ENCODE results near the gene ART4. TPM values are rescaled to one million over a fixed set of nuclear protein-coding genes. Genes with fewer than 3 reads are reported as not detected.

ART4 gene
- total RNA-seq, 1 experiment from 2014 or later: not detected

DNA sequence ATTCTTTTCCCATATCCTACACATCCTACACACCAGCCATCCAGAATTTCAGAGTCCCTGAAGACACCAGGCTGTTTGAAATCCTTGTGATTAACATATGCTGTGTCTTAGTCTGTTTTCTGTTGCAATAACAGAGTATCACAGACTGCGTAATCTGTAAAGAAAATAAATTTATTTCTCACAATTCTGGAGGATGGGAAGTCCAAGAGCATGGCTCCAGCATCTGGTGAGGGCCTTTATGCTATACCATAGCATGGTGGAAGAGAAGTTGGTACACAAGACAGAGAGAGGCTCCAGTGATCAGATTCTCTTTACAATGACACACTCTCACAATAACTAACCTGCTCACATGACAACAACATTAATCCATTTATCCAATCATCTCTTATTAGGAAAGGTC lies 4.1 kb downstream of the ART4 start:
- Histone ChIP-seq H3K27ac (ENCODE audit: low read depth, low read length) (no peak overlapping the region), H3K9me3 (ENCODE audit: control insufficient read depth in 1 of 2, insufficient read depth in 1 of 2, low read depth in 1 of 2, low read length in 2 of 2) (no peaks in the 10 kb centered on the region), H3K9me2 (ENCODE audit: insufficient read depth) (no peaks in the 10 kb centered on the region), H3K4me3 (replicated peaks in 1 of 2; ENCODE audit: low read depth in 1 of 2, low read length in 2 of 2) (no peak overlapping the region), H4K20me1 (ENCODE audit: insufficient read depth) (no peaks in the 10 kb centered on the region), H3K79me2 (ENCODE audit: insufficient read depth, low read length) (no peaks in the 10 kb centered on the region), H2AFZ (ENCODE audit: low read depth, low read length, poor library complexity, severe bottlenecking) (no peak overlapping the region), H3K4me1 (ENCODE audit: control insufficient read depth in 1 of 2, insufficient read depth in 2 of 2, low read length in 2 of 2) (peaks cover 0 to 22% of the 10 kb centered on the region in 2 experiments; a peak in 2 of 4 replicates), H3K9ac (ENCODE audit: low read length) (no peak overlapping the region), H3K4me2 (ENCODE audit: low read length) (no peak overlapping the region), H3K27me3 (ENCODE audit: insufficient read depth, low read length) (no peaks in the 10 kb centered on the region), H3K36me3 (ENCODE audit: control insufficient read depth in 1 of 2, insufficient read depth in 2 of 2, low read length in 2 of 2) (no peaks in the 10 kb centered on the region)
- intact Hi-C loops (cut with micrococcal nuclease): no loop called here
- TF ChIP-seq EZH2 (IDR thresholded peaks at IDR 0.05) (no peak), SRF (IDR thresholded peaks at IDR 0.05; ENCODE audit: low read depth) (no peak), CEBPB (IDR thresholded peaks at IDR 0.05; ENCODE audit: low read depth) (no peak)
- POLR2A ChIA-PET: no interaction called here
- BruUV-seq (replicated peaks): no TSS peak
- ATAC-seq: no peak
- RAD21 ChIA-PET (ENCODE audit: low non-redundant PET in 1 of 2, low total read pairs in 2 of 2, uncharacterized antibody in 2 of 2, unreplicated experiment in 2 of 2): no interaction called here
- CTCF ChIA-PET: no interaction called here
- DNase-seq (ENCODE audit: low read depth, low spot score): no peak

DNA sequence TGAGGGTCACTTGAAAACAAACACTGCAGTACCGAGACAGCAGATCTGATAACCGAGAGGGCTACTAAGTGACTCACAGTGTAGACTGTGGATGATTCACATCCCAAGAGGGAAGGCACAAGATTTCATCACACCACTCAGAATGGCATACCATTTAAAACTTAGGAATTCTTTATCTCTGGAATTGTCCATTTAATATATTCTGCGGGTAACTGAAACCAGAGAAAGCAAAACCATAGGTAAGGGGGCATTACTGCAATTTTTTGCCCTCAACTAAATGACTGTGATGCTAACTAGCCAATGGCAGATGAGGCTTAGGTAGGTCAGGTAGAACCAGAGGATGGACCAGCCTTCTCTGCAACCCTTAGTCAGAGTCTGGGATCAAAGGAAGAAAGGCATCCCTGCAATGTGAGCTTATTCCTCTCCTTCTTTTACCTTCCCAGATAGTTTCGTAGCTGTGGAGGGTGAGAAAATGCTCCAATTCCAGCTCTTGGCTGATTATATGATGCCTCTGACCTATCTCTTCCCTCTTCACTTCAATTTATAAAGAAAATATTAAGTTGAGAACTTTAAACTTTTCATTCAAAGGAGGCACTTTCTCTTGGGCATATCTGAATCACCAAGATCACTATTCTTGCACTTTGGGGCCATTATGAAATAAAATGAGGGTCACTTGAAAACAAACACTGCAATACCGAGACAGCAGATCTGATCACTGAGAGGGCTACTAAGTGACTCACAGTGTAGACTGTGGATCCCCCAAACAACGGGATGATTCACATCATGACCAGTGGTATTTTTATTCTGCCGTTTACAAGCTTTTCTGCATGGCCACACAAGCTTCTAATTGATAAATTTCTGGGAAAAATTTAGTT lies 6.8 kb downstream of the ART4 start:
- RAD21 ChIA-PET (ENCODE audit: low non-redundant PET in 1 of 2, low total read pairs in 2 of 2, uncharacterized antibody in 2 of 2, unreplicated experiment in 2 of 2): no interaction called here
- no TSS peak for BruUV-seq (replicated peaks)
- Histone ChIP-seq H3K4me2 (ENCODE audit: low read length) (peak overlapping the region; percentile 38), H3K9me3 (ENCODE audit: control insufficient read depth in 1 of 2, insufficient read depth in 1 of 2, low read depth in 1 of 2, low read length in 2 of 2) (no peaks in the 10 kb centered on the region), H3K4me3 (replicated peaks in 1 of 2; ENCODE audit: low read depth in 1 of 2, low read length in 2 of 2) (no peak overlapping the region), H3K4me1 (ENCODE audit: control insufficient read depth in 1 of 2, insufficient read depth in 2 of 2, low read length in 2 of 2) (peaks cover 0 to 15% of the 10 kb centered on the region in 2 experiments; a peak in 2 of 4 replicates), H4K20me1 (ENCODE audit: insufficient read depth) (no peaks in the 10 kb centered on the region), H3K27ac (ENCODE audit: low read depth, low read length) (no peak overlapping the region), H2AFZ (ENCODE audit: low read depth, low read length, poor library complexity, severe bottlenecking) (no peak overlapping the region), H3K27me3 (ENCODE audit: insufficient read depth, low read length) (no peaks in the 10 kb centered on the region), H3K36me3 (ENCODE audit: control insufficient read depth in 1 of 2, insufficient read depth in 2 of 2, low read length in 2 of 2) (no peaks in the 10 kb centered on the region), H3K9me2 (ENCODE audit: insufficient read depth) (no peaks in the 10 kb centered on the region), H3K79me2 (ENCODE audit: insufficient read depth, low read length) (no peaks in the 10 kb centered on the region), H3K9ac (ENCODE audit: low read length) (no peak overlapping the region)
- ATAC-seq (peak; percentile 84), DNase-seq (ENCODE audit: low read depth, low spot score) (no peak)
- intact Hi-C loops (cut with micrococcal nuclease): no loop called here
- POLR2A ChIA-PET: no interaction called here
- peak; percentile 45 for TF ChIP-seq JUND (IDR thresholded peaks at IDR 0.05)
- TF ChIP-seq, protein P1, sequence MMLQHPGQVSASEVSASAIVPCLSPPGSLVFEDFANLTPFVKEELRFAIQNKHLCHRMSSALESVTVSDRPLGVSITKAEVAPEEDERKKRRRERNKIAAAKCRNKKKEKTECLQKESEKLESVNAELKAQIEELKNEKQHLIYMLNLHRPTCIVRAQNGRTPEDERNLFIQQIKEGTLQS (IDR thresholded peaks at IDR 0.05): peak; percentile 66; the same call in 1 of the 2 replicates
- no peak for TF ChIP-seq RAD21 (IDR thresholded peaks at IDR 0.05; ENCODE audit: low read depth)
- TF ChIP-seq, protein P2, sequence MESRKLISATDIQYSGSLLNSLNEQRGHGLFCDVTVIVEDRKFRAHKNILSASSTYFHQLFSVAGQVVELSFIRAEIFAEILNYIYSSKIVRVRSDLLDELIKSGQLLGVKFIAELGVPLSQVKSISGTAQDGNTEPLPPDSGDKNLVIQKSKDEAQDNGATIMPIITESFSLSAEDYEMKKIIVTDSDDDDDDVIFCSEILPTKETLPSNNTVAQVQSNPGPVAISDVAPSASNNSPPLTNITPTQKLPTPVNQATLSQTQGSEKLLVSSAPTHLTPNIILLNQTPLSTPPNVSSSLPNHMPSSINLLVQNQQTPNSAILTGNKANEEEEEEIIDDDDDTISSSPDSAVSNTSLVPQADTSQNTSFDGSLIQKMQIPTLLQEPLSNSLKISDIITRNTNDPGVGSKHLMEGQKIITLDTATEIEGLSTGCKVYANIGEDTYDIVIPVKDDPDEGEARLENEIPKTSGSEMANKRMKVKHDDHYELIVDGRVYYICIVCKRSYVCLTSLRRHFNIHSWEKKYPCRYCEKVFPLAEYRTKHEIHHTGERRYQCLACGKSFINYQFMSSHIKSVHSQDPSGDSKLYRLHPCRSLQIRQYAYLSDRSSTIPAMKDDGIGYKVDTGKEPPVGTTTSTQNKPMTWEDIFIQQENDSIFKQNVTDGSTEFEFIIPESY (IDR thresholded peaks at IDR 0.05; ENCODE audit: extremely low read depth, insufficient replicate concordance, low read length): no peak
- TF ChIP-seq TCF7L2 (IDR thresholded peaks at IDR 0.05; ENCODE audit: borderline replicate concordance, extremely low read depth, insufficient read depth, insufficient read length): peak; percentile 35
- TF ChIP-seq EZH2phosphoT487 (IDR thresholded peaks at IDR 0.05; ENCODE audit: borderline replicate concordance): no peak
- TF ChIP-seq CEBPB (IDR thresholded peaks at IDR 0.05; ENCODE audit: low read depth): peak; percentile 83
- TF ChIP-seq CBX3 (IDR thresholded peaks at IDR 0.05; ENCODE audit: low read depth): 0 out of 2 replicates have a peak, but pooled peaks have one; percentile 45
- TF ChIP-seq FOSL1 (IDR thresholded peaks at IDR 0.05; ENCODE audit: low read depth): peak; percentile 66
- CTCF ChIA-PET: no interaction called here
